Left hindlimb (tissue), 1 donor: ENCODE results near the gene ROBO1.

Experiments used
- DNase-seq: peaks from one replicate; pipeline ENCODE4 v3.0.0-alpha.2; 2018

Gene ROBO1

GRCh38 chr3:79040701-79041100 is 727.1 kb downstream of the ROBO1 start:
- DNase-seq, result no peak

GRCh38 chr3:79040091-79040490 is 727.7 kb downstream of the ROBO1 start:
- DNase-seq, result no peak

- DNase-seq, result no peak
These were observed 728.6 kb downstream of the ROBO1 start for GRCh38 chr3:79039192-79039591.

GRCh38 chr3:79038636-79039035 is 729.2 kb downstream of the ROBO1 start:
- DNase-seq, result no peak

DNA sequence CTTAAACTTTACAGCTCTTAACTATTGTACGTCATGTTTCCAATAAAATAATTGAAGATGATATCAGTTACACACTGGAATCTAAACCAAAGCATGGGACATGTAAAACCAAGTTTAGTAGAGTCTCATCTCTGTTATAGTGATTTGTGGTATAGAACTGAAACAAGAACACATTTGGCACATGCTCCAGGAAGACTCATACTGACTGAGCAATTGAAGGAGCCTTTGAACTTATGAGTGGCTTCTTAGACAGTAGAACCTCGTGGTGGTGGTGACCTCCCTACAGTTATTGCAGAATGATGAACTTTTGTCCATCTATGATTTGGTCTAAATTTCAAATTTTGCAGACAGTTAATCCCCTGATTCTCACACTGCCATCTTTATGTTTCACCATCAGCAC is 729.7 kb downstream of the ROBO1 start:
- DNase-seq, result no peak

- DNase-seq, result no peak
These were observed 735.0 kb downstream of the ROBO1 start for GRCh38 chr3:79032686-79033318.

GRCh38 chr3:79030157-79030556 is 737.6 kb downstream of the ROBO1 start:
- DNase-seq, result no peak

- DNase-seq, result no peak
These were observed 738.9 kb downstream of the ROBO1 start for GRCh38 chr3:79028916-79029315.

DNA sequence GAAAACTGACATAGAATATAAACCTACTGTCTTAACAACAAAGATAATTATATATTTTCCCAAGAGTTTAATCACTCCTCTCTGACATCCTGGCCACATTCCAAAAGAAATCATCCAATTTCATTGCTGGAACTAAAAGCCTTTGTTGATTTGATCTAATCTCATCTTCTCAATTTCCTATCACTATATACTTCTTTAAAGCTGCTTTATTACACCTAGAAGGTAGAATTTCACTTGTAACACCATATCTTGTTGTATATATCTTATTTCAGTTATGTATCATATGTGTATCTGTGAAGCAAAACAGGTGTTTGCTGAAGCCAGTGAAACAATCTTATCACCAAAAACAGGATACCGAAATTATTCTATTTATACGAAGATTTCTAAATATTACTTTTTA is 740.2 kb downstream of the ROBO1 start:
- no peak for DNase-seq

GRCh38 chr3:79019924-79020173 is 747.9 kb downstream of the ROBO1 start:
- no peak for DNase-seq

GRCh38 chr3:79019137-79019923 is 748.5 kb downstream of the ROBO1 start:
- DNase-seq, result peak; percentile 93

DNA sequence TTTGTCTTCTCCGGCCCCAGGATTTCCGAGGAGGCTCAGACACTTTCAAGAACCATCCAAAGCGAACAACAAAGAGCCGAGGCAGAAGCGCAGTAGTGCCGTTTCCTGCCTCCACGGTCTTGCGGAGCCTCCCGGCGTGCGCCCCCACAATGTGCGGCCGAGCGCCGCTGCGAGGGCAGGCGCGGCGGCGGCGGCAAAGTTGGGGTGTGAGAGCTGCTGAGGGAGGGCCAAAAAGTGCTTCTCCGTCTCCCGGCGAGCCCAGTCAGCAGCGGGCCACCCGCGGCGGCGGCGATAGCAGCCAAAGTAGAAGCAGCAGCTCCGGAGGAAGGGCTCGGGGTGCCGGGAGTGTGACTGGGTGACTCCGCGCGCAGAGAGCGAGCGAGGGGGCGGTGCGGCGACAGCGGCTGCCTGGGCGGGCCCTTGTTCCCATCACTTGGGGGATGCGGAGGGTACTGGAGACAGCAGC is 749.1 kb downstream of the ROBO1 start:
- DNase-seq, result peak; percentile 78

GRCh38 chr3:79018265-79018664 is 749.5 kb downstream of the ROBO1 start:
- DNase-seq, result peak; percentile 52

- no peak for DNase-seq
These were observed 751.0 kb downstream of the ROBO1 start for GRCh38 chr3:79016587-79017376.

GRCh38 chr3:79015854-79016253 is 751.9 kb downstream of the ROBO1 start:
- no peak for DNase-seq

DNA sequence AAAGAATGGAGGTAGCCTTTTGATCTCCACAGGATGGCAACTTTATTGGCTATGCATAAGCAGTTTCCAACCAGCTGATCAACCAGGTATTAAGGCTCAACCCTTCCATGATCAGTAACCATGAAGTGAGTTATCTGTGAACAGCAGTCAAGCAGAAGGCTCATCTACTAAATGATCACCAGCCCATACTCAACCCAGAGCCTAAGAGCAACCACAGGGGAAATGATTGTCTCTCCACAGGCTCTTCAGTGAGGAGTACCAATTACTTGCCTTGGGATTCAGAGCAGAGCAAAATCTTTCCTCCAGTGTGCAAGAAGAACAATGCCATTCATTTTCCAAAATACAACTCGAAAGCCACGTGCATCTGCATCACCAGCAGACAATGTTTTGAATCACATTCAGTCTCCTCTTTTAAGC is 754.8 kb downstream of the ROBO1 start:
- DNase-seq, result no peak

GRCh38 chr3:79012530-79012913 is 755.3 kb downstream of the ROBO1 start:
- no peak for DNase-seq

- DNase-seq, result no peak
These were observed 755.8 kb downstream of the ROBO1 start for GRCh38 chr3:79011821-79012529.

GRCh38 chr3:79009861-79010260 is 757.9 kb downstream of the ROBO1 start:
- no peak for DNase-seq

GRCh38 chr3:79006077-79006476 is 761.7 kb downstream of the ROBO1 start:
- no peak for DNase-seq

GRCh38 chr3:79005084-79005483 is 762.7 kb downstream of the ROBO1 start:
- DNase-seq, result no peak

GRCh38 chr3:79003994-79004393 is 763.8 kb downstream of the ROBO1 start:
- DNase-seq, result no peak
